ENCODE results near the gene ESRRG.

ESRRG gene

DNA sequence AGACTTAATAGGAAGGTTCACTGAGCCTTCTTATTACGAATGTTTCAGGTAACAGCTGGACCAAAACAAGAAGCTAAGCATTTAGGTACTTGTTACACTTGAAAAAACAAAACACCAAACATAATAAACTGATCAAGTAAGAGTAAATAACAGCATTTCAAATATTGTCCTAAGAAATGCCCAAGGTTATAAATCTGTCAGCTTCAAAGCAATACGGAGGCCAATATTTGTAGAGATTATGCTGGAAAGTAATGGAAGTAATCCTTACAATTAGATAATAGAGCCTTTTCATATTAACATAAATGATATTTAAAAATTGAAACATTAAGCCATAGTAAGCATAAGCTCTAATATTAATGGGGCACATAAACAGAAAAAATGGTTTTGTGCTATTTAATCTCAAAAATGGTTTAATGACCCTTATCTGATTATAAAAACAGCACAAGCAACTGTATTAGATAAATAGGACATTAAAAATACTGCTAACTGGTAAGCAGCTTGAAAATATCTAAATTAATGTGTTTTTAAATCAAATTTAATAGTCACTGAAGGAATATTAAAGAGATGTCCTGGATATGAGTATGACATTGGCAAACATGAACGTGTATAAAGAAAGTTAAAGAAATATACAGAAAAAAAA, 256.9 kb downstream of the ESRRG start:
- Histone ChIP-seq H3K36me3 (ENCODE audit: control insufficient read depth, insufficient read depth, low read length) (no peaks in the 10 kb centered on the region), H3K9me3 (ENCODE audit: control insufficient read depth, insufficient read depth, low read length) (no peaks in the 10 kb centered on the region), H3K4me3 (ENCODE audit: low read depth, low read length) (no peak overlapping the region), H3K27me3 (ENCODE audit: control insufficient read depth, insufficient read depth, low read length) (no peaks in the 10 kb centered on the region), H3K27ac (ENCODE audit: low read depth, low read length) (no peak overlapping the region), H3K4me1 (ENCODE audit: control insufficient read depth, insufficient read depth, low read length) (no peaks in the 10 kb centered on the region), H3K9ac (ENCODE audit: low read depth, low read length) (no peak overlapping the region)

DNA sequence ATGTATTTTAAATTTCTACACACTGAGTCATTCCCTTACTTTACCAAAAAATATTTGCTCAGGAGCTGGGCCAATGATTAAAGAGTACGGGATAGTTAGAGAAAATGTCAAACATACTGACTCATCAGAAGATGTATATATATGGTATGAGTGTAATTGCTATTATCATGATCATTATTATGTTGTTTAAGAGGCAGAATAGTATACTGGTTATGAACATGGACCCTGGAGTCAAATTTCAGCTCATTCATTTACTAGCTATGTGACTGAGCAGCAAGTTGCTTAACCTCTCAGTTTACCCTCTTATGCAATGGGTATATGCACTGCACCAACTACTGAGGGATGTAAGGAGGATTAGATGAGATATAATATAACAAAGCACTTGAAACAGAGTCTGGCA, 258.7 kb downstream of the ESRRG start:
- H3K27ac ChIP-seq (ENCODE audit: low read depth, low read length) = no peak overlapping the region
- H3K27me3 ChIP-seq (ENCODE audit: control insufficient read depth, insufficient read depth, low read length) = no peaks in the 10 kb centered on the region
- H3K36me3 ChIP-seq (ENCODE audit: control insufficient read depth, insufficient read depth, low read length) = no peaks in the 10 kb centered on the region
- no peaks in the 10 kb centered on the region for H3K9me3 ChIP-seq (ENCODE audit: control insufficient read depth, insufficient read depth, low read length)
- H3K9ac ChIP-seq (ENCODE audit: low read depth, low read length) = no peak overlapping the region
- no peak overlapping the region for H3K4me3 ChIP-seq (ENCODE audit: low read depth, low read length)
- H3K4me1 ChIP-seq (ENCODE audit: control insufficient read depth, insufficient read depth, low read length) = no peaks in the 10 kb centered on the region

- no peak overlapping the region for H3K27ac ChIP-seq (ENCODE audit: low read depth, low read length)
- no peaks in the 10 kb centered on the region for H3K27me3 ChIP-seq (ENCODE audit: control insufficient read depth, insufficient read depth, low read length)
- H3K4me3 ChIP-seq (ENCODE audit: low read depth, low read length) = no peak overlapping the region
- H3K9me3 ChIP-seq (ENCODE audit: control insufficient read depth, insufficient read depth, low read length) = no peaks in the 10 kb centered on the region
- H3K4me1 ChIP-seq (ENCODE audit: control insufficient read depth, insufficient read depth, low read length) = no peaks in the 10 kb centered on the region
- no peaks in the 10 kb centered on the region for H3K36me3 ChIP-seq (ENCODE audit: control insufficient read depth, insufficient read depth, low read length)
- no peak overlapping the region for H3K9ac ChIP-seq (ENCODE audit: low read depth, low read length)
These were observed 261.0 kb downstream of the ESRRG start for GRCh38 chr1:216462066-216462775.

DNA sequence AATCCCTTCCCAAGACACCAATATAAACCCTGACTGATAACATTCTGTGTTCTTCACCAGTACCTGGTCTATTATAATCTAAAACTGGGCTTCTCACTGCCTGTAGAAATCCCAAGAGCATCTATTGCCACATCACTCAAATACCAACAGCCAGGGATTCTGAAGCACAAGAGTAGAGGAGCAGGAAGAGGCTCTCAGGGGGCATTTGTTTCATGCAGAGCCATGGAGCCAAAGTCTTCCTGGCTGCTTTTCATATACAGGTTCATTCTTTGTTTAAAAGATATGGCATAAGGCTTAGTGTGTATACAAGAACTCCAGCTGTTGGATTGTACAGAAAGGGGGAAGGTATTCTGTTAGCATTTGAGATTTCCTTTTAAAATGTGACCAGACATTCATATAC, 261.8 kb downstream of the ESRRG start:
- Histone ChIP-seq H3K9ac (ENCODE audit: low read depth, low read length) (no peak overlapping the region), H3K4me1 (ENCODE audit: control insufficient read depth, insufficient read depth, low read length) (no peaks in the 10 kb centered on the region), H3K27ac (ENCODE audit: low read depth, low read length) (no peak overlapping the region), H3K4me3 (ENCODE audit: low read depth, low read length) (no peak overlapping the region), H3K27me3 (ENCODE audit: control insufficient read depth, insufficient read depth, low read length) (no peaks in the 10 kb centered on the region), H3K36me3 (ENCODE audit: control insufficient read depth, insufficient read depth, low read length) (no peaks in the 10 kb centered on the region), H3K9me3 (ENCODE audit: control insufficient read depth, insufficient read depth, low read length) (no peaks in the 10 kb centered on the region)

GRCh38 chr1:216459651-216460207, 263.5 kb downstream of the ESRRG start:
- H3K9me3 ChIP-seq (ENCODE audit: control insufficient read depth, insufficient read depth, low read length) = no peaks in the 10 kb centered on the region
- no peaks in the 10 kb centered on the region for H3K4me1 ChIP-seq (ENCODE audit: control insufficient read depth, insufficient read depth, low read length)
- no peak overlapping the region for H3K4me3 ChIP-seq (ENCODE audit: low read depth, low read length)
- no peaks in the 10 kb centered on the region for H3K27me3 ChIP-seq (ENCODE audit: control insufficient read depth, insufficient read depth, low read length)
- no peaks in the 10 kb centered on the region for H3K36me3 ChIP-seq (ENCODE audit: control insufficient read depth, insufficient read depth, low read length)
- no peak overlapping the region for H3K27ac ChIP-seq (ENCODE audit: low read depth, low read length)
- no peak overlapping the region for H3K9ac ChIP-seq (ENCODE audit: low read depth, low read length)

DNA sequence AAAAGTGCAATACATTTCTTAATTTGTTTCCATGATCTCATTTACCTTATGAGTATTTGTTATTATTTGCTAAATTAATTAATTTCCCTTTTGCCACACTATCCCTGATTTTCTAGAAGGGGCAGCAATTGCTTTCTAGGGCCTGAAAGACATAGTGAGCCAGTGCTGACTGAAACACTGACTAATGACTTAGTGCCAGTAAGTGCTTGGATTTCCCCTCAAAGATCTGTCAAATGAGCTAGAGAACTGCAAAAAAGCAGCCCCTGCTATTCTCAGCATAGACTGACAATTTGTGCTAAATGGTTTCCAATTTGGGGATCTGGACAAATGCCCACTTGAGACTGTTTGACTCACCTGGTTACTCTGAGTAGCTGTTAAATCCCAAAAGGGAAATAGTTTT, 264.4 kb downstream of the ESRRG start:
- Histone ChIP-seq H3K4me1 (ENCODE audit: control insufficient read depth, insufficient read depth, low read length) (no peaks in the 10 kb centered on the region), H3K9me3 (ENCODE audit: control insufficient read depth, insufficient read depth, low read length) (no peaks in the 10 kb centered on the region), H3K27me3 (ENCODE audit: control insufficient read depth, insufficient read depth, low read length) (no peaks in the 10 kb centered on the region)

DNA sequence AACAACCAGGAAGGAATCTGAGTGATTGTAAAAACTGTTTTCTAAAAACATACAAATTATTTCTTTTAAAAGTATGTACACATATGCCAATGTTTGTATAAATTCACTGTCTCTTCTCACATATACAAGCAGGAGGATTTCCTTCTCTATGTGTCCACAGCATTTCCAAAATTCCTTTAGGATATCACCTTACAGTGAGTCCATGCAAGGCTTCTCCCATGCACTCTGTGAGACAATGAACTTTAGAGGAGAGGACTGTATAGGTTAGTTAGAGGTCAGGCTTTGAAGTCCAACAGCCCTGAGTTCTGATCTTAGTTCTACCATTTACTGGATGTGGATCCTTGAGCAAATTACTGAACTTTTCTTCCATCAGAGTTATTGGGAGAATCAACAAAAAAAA, 265.9 kb downstream of the ESRRG start:
- Histone ChIP-seq H3K9me3 (ENCODE audit: control insufficient read depth, insufficient read depth, low read length) (no peaks in the 10 kb centered on the region), H3K36me3 (ENCODE audit: control insufficient read depth, insufficient read depth, low read length) (no peaks in the 10 kb centered on the region), H3K4me3 (ENCODE audit: low read depth, low read length) (no peak overlapping the region), H3K4me1 (ENCODE audit: control insufficient read depth, insufficient read depth, low read length) (no peaks in the 10 kb centered on the region), H3K27me3 (ENCODE audit: control insufficient read depth, insufficient read depth, low read length) (no peaks in the 10 kb centered on the region), H3K9ac (ENCODE audit: low read depth, low read length) (no peak overlapping the region), H3K27ac (ENCODE audit: low read depth, low read length) (no peak overlapping the region)

More for the DNA sequence above, 264.4 kb downstream of the ESRRG start:
- Histone ChIP-seq H3K27ac (ENCODE audit: low read depth, low read length) (no peak overlapping the region), H3K9ac (ENCODE audit: low read depth, low read length) (no peak overlapping the region), H3K36me3 (ENCODE audit: control insufficient read depth, insufficient read depth, low read length) (no peaks in the 10 kb centered on the region), H3K4me3 (ENCODE audit: low read depth, low read length) (no peak overlapping the region)

- H3K4me3 ChIP-seq (ENCODE audit: low read depth, low read length) = no peak overlapping the region
- no peaks in the 10 kb centered on the region for H3K27me3 ChIP-seq (ENCODE audit: control insufficient read depth, insufficient read depth, low read length)
- no peaks in the 10 kb centered on the region for H3K36me3 ChIP-seq (ENCODE audit: control insufficient read depth, insufficient read depth, low read length)
- no peak overlapping the region for H3K9ac ChIP-seq (ENCODE audit: low read depth, low read length)
- no peaks in the 10 kb centered on the region for H3K4me1 ChIP-seq (ENCODE audit: control insufficient read depth, insufficient read depth, low read length)
- no peak overlapping the region for H3K27ac ChIP-seq (ENCODE audit: low read depth, low read length)
- no peaks in the 10 kb centered on the region for H3K9me3 ChIP-seq (ENCODE audit: control insufficient read depth, insufficient read depth, low read length)
These were observed 266.5 kb downstream of the ESRRG start for GRCh38 chr1:216456682-216457081.

DNA sequence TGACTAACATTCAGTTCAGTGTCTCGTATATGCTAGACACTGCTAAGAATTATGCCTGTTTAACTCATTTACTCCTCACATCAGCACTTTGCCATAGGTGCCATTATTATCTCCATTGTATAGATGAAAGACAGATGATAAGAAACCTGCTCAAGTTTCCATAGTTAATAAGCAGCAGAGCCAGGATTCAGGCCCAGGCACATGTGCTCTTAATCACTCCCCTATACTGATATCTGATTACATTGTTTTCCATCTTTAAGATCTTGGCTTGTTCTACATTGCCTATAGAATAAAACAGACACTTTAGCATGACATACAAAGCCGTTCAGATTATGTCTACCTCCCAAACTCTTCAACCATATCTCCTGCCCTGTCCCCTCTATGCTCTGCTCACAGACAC, 269.5 kb downstream of the ESRRG start:
- Histone ChIP-seq H3K9me3 (ENCODE audit: control insufficient read depth, insufficient read depth, low read length) (no peaks in the 10 kb centered on the region), H3K4me1 (ENCODE audit: control insufficient read depth, insufficient read depth, low read length) (no peaks in the 10 kb centered on the region), H3K4me3 (ENCODE audit: low read depth, low read length) (no peak overlapping the region), H3K27ac (ENCODE audit: low read depth, low read length) (no peak overlapping the region), H3K27me3 (ENCODE audit: control insufficient read depth, insufficient read depth, low read length) (no peaks in the 10 kb centered on the region), H3K36me3 (ENCODE audit: control insufficient read depth, insufficient read depth, low read length) (no peaks in the 10 kb centered on the region), H3K9ac (ENCODE audit: low read depth, low read length) (no peak overlapping the region)
